NB4 (cell line): ENCODE measurements around the gene PRKAG1.
"Not testable (repeated sequence)": the region's sequence is repeated elsewhere in the genome, so short reads cannot be mapped to it uniquely, and the experiment has no call there.

Experiments used
- DNase-seq: peaks from one replicate; pipeline ENCODE4 v3.0.0; 2010; ENCODE audit warnings: low read depth
- H3K4me3 ChIP-seq: one replicate; pipeline ENCODE4 v1.5.1; 2011; ENCODE audit warnings: mild to moderate bottlenecking, low read depth, low read length, moderate library complexity
- MYC ChIP-seq: IDR thresholded peaks from 2 replicates; pipeline ENCODE4 v1.6.1; 2011; ENCODE audit warnings: low read depth, low read length
- POLR2A ChIP-seq: IDR thresholded peaks from 2 replicates; pipeline ENCODE4 v1.6.1; 2011; ENCODE audit warnings: mild to moderate bottlenecking; ENCODE audit not compliant: insufficient read length; ENCODE audit errors: extremely low read depth
- TF ChIP-seq, protein P1 (sequence below): IDR thresholded peaks from 2 replicates; pipeline ENCODE4 v1.6.1; 2011; ENCODE audit warnings: low read depth, low read length
- TF ChIP-seq, protein P2 (sequence below): IDR thresholded peaks from one replicate; pipeline ENCODE4 v1.5.1; 2012; ENCODE audit warnings: low read depth, low read length

Gene PRKAG1

DNA sequence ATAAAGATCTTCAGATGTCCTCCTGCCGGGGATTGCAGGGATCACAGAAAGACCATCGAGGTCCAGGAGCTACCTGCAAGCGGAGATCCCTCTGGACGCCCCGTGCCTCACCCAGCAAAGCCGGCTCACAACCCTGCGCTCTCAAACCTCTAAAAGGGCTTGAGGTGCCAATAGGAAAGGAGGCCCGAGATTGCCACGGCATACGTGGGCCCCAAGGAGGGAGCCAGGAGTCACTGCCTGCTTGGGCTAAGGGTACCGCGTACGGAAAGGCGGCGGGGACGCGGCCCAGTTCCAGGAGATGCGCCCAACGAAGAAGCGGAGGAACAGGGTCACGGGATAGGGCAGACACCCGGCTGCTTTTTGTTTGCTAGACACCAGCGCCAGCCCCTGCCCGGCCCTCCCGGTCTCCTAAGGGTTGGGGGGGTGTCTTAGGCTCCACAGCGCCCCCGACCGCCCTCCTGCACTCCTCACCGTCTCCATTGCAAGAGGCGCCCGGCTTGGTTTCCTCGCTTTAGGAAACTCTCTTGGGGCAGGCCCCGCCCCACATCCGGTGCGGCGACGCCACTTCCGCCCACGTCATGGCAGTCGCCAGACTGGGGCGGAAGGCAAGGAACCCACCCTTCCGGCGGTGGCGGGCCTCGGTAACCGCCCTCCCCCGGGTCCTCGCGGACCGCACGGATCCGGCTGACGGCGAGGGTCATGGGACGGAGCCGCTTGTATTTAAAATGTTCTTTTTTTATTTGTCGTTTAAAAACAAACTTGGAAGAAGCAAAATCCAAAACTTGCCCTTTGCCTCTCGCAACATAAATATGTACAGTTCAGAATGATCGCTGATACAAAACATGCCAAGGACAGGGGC is at the start of gene PRKAG1:
TSS of gene PRKAG1 (minus strand) at position 516 of the 859 bp plus-strand sequence. CDS start at position 480, 36 bp downstream.
- DNase-seq = peak; percentile 100
- TF ChIP-seq MYC (peak; percentile 57), POLR2A (peak; percentile 81)
- TF ChIP-seq, protein P1, sequence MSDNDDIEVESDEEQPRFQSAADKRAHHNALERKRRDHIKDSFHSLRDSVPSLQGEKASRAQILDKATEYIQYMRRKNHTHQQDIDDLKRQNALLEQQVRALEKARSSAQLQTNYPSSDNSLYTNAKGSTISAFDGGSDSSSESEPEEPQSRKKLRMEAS = peak; percentile 58
- TF ChIP-seq, protein P2, sequence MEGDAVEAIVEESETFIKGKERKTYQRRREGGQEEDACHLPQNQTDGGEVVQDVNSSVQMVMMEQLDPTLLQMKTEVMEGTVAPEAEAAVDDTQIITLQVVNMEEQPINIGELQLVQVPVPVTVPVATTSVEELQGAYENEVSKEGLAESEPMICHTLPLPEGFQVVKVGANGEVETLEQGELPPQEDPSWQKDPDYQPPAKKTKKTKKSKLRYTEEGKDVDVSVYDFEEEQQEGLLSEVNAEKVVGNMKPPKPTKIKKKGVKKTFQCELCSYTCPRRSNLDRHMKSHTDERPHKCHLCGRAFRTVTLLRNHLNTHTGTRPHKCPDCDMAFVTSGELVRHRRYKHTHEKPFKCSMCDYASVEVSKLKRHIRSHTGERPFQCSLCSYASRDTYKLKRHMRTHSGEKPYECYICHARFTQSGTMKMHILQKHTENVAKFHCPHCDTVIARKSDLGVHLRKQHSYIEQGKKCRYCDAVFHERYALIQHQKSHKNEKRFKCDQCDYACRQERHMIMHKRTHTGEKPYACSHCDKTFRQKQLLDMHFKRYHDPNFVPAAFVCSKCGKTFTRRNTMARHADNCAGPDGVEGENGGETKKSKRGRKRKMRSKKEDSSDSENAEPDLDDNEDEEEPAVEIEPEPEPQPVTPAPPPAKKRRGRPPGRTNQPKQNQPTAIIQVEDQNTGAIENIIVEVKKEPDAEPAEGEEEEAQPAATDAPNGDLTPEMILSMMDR = peak; percentile 47
- peak within 1 kb of the TSS; percentile 91 for H3K4me3 ChIP-seq

DNA sequence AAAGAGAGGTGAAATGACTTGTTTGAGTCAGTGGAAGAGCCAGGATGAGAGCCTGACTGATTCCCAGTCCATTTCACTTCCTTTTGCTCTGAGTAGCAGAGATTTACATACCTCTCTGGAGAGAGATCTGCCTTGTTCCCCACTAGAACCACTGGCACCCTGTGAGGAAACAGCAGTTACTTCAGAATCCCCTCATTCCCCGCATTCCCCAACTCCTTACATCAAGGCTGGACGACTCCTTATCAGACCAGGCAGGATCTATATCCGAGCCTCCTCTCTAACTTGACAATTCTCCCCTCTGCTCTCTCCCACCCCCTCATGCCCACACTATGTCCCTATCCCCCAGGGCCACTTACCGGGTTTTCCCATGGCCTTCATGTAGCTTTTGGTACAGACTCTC is 47.5 kb upstream of the PRKAG1 start:
- TF ChIP-seq, protein P2 = no peak
- TF ChIP-seq MYC (no peak), POLR2A (no peak)
- TF ChIP-seq, protein P1 = no peak
- no peak overlapping the region for H3K4me3 ChIP-seq
- no peak for DNase-seq

DNA sequence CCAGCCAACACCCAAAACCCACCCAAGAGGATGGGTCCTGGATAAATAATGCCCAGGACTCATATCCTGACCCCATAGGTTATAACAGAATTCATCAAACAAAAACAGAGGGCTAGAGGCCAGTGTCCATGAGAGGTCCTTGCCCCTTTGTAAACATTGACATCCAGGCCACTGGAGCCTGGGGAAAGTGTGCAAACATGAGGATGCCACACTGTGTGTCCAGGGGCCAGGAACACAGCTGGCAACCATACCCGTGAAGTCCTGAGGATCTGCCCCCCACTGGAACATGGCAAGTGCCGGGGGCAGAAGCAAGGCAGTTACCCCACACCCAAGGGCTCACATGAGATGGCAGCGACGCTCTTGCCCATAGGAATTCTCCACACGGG is 46.2 kb upstream of the PRKAG1 start:
- no peak for DNase-seq
- H3K4me3 ChIP-seq = no peak overlapping the region
- TF ChIP-seq, protein P1 = no peak
- no peak for TF ChIP-seq POLR2A
- TF ChIP-seq, protein P2 = no peak
- TF ChIP-seq MYC = no peak

DNA sequence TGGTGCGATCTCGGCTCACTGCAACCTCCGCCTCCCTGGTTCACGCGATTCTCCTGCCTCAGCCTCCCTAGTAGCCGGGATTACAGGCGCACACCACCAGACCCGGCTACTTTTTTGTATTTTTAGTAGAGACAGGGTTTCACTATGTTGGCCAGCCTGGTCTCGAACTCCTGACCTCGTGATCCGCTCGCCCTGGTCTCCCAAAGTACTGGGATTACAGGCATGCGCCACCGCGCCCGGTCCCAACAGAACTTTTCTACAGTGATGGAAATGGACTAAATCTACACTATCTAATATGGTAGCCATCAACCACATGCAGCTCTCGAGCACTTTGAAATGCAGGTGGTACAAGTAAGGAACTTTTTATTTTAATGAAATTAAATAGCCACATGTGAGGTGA is 43.3 kb upstream of the PRKAG1 start:
- H3K4me3 ChIP-seq = peak overlapping the region; percentile 81

DNA sequence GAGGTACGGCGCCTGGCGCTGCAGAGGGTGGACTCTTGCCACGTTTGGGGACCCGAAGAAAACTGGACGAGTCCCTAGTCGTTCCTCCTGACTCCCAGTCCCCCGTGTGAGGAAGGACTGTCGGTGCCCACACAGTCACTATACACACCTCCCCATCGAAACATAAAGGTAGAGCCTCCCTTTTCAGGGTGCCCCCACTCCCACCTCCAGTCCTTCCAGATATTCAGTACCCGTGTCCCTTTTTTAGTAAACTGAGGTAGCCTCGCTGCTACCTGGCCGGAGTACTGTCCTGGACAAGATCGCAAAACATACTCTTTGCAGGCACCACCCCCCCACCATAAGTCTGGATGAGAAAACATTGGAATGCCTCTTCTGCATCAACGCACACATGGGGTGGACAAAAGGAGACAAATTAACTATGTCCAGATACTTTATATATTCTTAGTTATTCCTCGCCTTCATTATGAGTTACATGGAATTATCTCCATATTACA is 42.6 kb upstream of the PRKAG1 start:
- no peak for TF ChIP-seq POLR2A
- no peak for DNase-seq
- peak overlapping the region; percentile 81 for H3K4me3 ChIP-seq

More for the DNA sequence above, 43.3 kb upstream of the PRKAG1 start:
- DNase-seq = not testable (repeated sequence)

DNA sequence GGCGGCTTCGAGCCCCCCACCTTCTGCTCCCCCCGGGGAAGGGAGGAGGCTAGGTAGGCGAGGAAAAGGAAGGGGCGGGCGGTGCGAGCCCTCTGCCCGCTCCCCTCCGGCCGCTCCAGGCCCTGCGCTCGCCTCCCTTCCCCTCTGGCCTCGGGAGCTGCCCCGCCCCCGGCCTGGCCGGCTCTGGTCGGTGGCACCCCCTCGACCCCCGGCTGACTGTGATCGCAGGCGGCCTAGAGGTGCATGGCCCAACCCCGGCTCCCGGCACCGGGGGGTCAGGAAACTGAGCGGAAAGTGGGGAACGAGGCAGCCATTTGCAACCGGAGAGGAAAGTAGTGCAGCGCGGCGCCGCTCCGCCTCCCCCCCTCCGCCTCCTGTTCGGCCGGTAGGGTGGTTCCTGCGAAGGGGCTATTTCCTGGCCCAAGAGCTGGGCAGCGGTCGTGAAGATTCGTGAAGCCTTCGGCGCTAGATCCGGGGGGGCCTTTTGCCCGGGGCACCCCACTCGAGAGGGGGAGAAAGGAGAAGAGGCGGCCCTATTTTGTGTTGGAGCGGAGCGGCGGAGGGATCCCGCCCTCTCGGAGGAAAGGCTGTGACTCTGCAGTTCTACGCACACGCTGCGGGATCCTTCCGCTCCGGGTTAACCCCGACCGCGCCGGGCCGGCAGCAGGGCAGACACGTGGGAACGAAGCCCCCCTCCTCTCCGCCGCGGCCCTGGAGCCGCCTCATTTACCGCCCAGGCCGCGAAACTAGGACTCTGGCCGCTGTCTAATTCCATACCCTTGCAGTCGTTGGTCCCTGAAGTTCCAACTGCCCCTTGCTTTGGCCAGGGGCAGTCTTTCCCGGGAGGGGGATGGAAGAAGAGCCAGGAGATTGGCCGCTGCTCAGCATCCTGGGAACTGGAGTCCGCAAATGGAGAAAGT is 41.9 kb upstream of the PRKAG1 start, which contains the start of gene KMT2D:
TSS of gene KMT2D (minus strand) at position 558 of the 920 bp plus-strand sequence. CDS start 5,470 bp downstream, outside the sequence.
- TF ChIP-seq, protein P2 = no peak
- TF ChIP-seq MYC (peak; percentile 97), POLR2A (peak; percentile 64)
- TF ChIP-seq, protein P1 = peak; percentile 92
- H3K4me3 ChIP-seq = peak within 1 kb of the TSS; percentile 81
- DNase-seq = peak; percentile 98
